ENCODE data around the gene PSG2. TPM values are rescaled to one million over a fixed set of nuclear protein-coding genes. Genes with fewer than 3 reads are reported as not detected.
"Not testable (repeated sequence)": the region's sequence is repeated elsewhere in the genome, so short reads cannot be mapped to it uniquely, and the experiment has no call there.

Gene PSG2
- total and polyA plus RNA-seq, 2 experiments from 2014 or later = 0.76 to 4.3 TPM

GRCh38 chr19:43085796-43086530 is 3.5 kb upstream of the PSG2 start:
- H2AFZ ChIP-seq; H3K79me2 ChIP-seq (ENCODE audit: insufficient read depth); H4K20me1 ChIP-seq (ENCODE audit: insufficient read depth); H3K36me3 ChIP-seq (ENCODE audit: low read depth); H3K9me2 ChIP-seq (ENCODE audit: insufficient read depth); H3K9me3 ChIP-seq (ENCODE audit: low read depth); H3K27me3 ChIP-seq (replicated peaks; ENCODE audit: insufficient read depth); H3K9ac ChIP-seq; H3K4me3 ChIP-seq: not testable (repeated sequence)
- Histone ChIP-seq H3K4me2 (ENCODE audit: unreplicated experiment) (peak overlapping the region; percentile 14), H3K27ac (peak overlapping the region; percentile 33), H3K4me1 (ENCODE audit: insufficient read depth) (peaks cover 28% of the 10 kb centered on the region), H3F3A (ENCODE audit: insufficient read depth) (peaks cover 25% of the 10 kb centered on the region)
- peak; percentile 34 for DNase-seq
- 48 to 55% methylated on average over 2 of the region's 2 CpGs for WGBS, 2 experiments (ENCODE audit: low coverage in 1 of 2, low lambda C conversion rate in 2 of 2, missing lambda C conversion rate in 2 of 2)
- in situ Hi-C loops (cut with MboI) = loop anchor here (25.0 kb wide), 1 partner anchor 299 kb away; no protein-coding TSS in a partner anchor

GRCh38 chr19:43084196-43084832 is 1.8 kb upstream of the PSG2 start:
- H3K27me3 ChIP-seq (replicated peaks; ENCODE audit: insufficient read depth); H3K9me2 ChIP-seq (ENCODE audit: insufficient read depth); H3K27ac ChIP-seq; H3K9ac ChIP-seq; H2AFZ ChIP-seq; H3K79me2 ChIP-seq (ENCODE audit: insufficient read depth); H3K36me3 ChIP-seq (ENCODE audit: low read depth); H3K9me3 ChIP-seq (ENCODE audit: low read depth); H3K4me3 ChIP-seq; H3K4me2 ChIP-seq (ENCODE audit: unreplicated experiment); H4K20me1 ChIP-seq (ENCODE audit: insufficient read depth): not testable (repeated sequence)
- H3F3A ChIP-seq (ENCODE audit: insufficient read depth) = peaks cover 36% of the 10 kb centered on the region
- WGBS, 2 experiments (ENCODE audit: low coverage in 1 of 2, low lambda C conversion rate in 2 of 2, missing lambda C conversion rate in 2 of 2) = 27 to 37% methylated on average over 12 of the region's 12 CpGs
- peak; percentile 23 for DNase-seq
- in situ Hi-C loops (cut with MboI) = loop anchor here (5.0 to 25.0 kb wide), 2 partner anchors 157 to 297 kb away; no protein-coding TSS in a partner anchor
- H3K4me1 ChIP-seq (ENCODE audit: insufficient read depth) = peaks cover 39% of the 10 kb centered on the region

- H3K9me2 ChIP-seq (ENCODE audit: insufficient read depth); H3K36me3 ChIP-seq (ENCODE audit: low read depth): not testable (repeated sequence)
These were observed 1.2 kb upstream of the PSG2 start for GRCh38 chr19:43083721-43084120.

GRCh38 chr19:43078311-43078710 is 4.2 kb downstream of the PSG2 start:
- peak overlapping the region; percentile 23 for H3K4me2 ChIP-seq (ENCODE audit: unreplicated experiment)
- H3K9ac ChIP-seq = 0 out of 2 replicates have a peak overlapping the region, but pooled peaks have one; percentile 46
- H3K27ac ChIP-seq = peak overlapping the region; percentile 88
- no peaks in the 10 kb centered on the region for H4K20me1 ChIP-seq (ENCODE audit: insufficient read depth)
- H3K27me3 ChIP-seq (replicated peaks; ENCODE audit: insufficient read depth) = no peaks in the 10 kb centered on the region
- peaks cover 43% of the 10 kb centered on the region for H3K4me1 ChIP-seq (ENCODE audit: insufficient read depth)
- no peaks in the 10 kb centered on the region for H3K9me3 ChIP-seq (ENCODE audit: low read depth)
- no peaks in the 10 kb centered on the region for H3K79me2 ChIP-seq (ENCODE audit: insufficient read depth)
- H3K4me3 ChIP-seq = no peak overlapping the region
- in situ Hi-C loops (cut with MboI) = loop anchor here (25.0 kb wide), 1 partner anchor 291 kb away; no protein-coding TSS in a partner anchor
- WGBS, 2 experiments (ENCODE audit: low coverage in 1 of 2, low lambda C conversion rate in 2 of 2, missing lambda C conversion rate in 2 of 2) = 7% methylated on average over 4 of the region's 4 CpGs
- peak; percentile 89 for DNase-seq
- no peak overlapping the region for H2AFZ ChIP-seq
- TF ChIP-seq EZH2 (IDR thresholded peaks at IDR 0.05; ENCODE audit: insufficient read depth, poor library complexity, severe bottlenecking) (no peak), EZH2phosphoT487 (IDR thresholded peaks at IDR 0.05; ENCODE audit: insufficient read depth, low read depth) (no peak)
- H3K36me3 ChIP-seq (ENCODE audit: low read depth) = no peaks in the 10 kb centered on the region
- H3K9me2 ChIP-seq (ENCODE audit: insufficient read depth) = no peaks in the 10 kb centered on the region
- peaks cover 41% of the 10 kb centered on the region for H3F3A ChIP-seq (ENCODE audit: insufficient read depth)

More at GRCh38 chr19:43083721-43084120, 1.2 kb upstream of the PSG2 start:
- not testable (repeated sequence) for H3K79me2 ChIP-seq (ENCODE audit: insufficient read depth); H3K27me3 ChIP-seq (replicated peaks; ENCODE audit: insufficient read depth); H4K20me1 ChIP-seq (ENCODE audit: insufficient read depth); H3K4me3 ChIP-seq; H3K9ac ChIP-seq; H3K27ac ChIP-seq; H3K4me2 ChIP-seq (ENCODE audit: unreplicated experiment); H2AFZ ChIP-seq; DNase-seq; H3K9me3 ChIP-seq (ENCODE audit: low read depth)
- in situ Hi-C loops (cut with MboI) = loop anchor here (5.0 to 25.0 kb wide), 2 partner anchors 156 to 296 kb away; no protein-coding TSS in a partner anchor
- Histone ChIP-seq H3F3A (ENCODE audit: insufficient read depth) (peaks cover 42% of the 10 kb centered on the region), H3K4me1 (ENCODE audit: insufficient read depth) (peaks cover 45% of the 10 kb centered on the region)
- WGBS, 2 experiments (ENCODE audit: low coverage in 1 of 2, low lambda C conversion rate in 2 of 2, missing lambda C conversion rate in 2 of 2) = 96 to 99% methylated on average over 9 of the region's 9 CpGs

- not testable (repeated sequence) for H3K9me2 ChIP-seq (ENCODE audit: insufficient read depth); H3K4me3 ChIP-seq; H2AFZ ChIP-seq; H3K36me3 ChIP-seq (ENCODE audit: low read depth); H3K79me2 ChIP-seq (ENCODE audit: insufficient read depth); H3K27me3 ChIP-seq (replicated peaks; ENCODE audit: insufficient read depth); H3K9me3 ChIP-seq (ENCODE audit: low read depth); H4K20me1 ChIP-seq (ENCODE audit: insufficient read depth)
- Histone ChIP-seq H3K4me2 (ENCODE audit: unreplicated experiment) (peak overlapping the region; percentile 47), H3K4me1 (ENCODE audit: insufficient read depth) (peaks cover 43% of the 10 kb centered on the region), H3F3A (ENCODE audit: insufficient read depth) (peaks cover 41% of the 10 kb centered on the region), H3K27ac (peak overlapping the region; percentile 88), H3K9ac (peak overlapping the region; percentile 42; the same call in 1 of the 2 replicates)
- peak; percentile 91 for DNase-seq
- WGBS, 2 experiments (ENCODE audit: low coverage in 1 of 2, low lambda C conversion rate in 2 of 2, missing lambda C conversion rate in 2 of 2) = 1% methylated on average over 4 of the region's 4 CpGs
- in situ Hi-C loops (cut with MboI) = loop anchor here (25.0 kb wide), 1 partner anchor 291 kb away; no protein-coding TSS in a partner anchor
These were observed 4.6 kb downstream of the PSG2 start for GRCh38 chr19:43077881-43078280.

- peaks cover 31% of the 10 kb centered on the region for H3K4me1 ChIP-seq (ENCODE audit: insufficient read depth)
- H3K36me3 ChIP-seq (ENCODE audit: low read depth); H3K4me3 ChIP-seq; in situ Hi-C loops (cut with MboI); H3K9me3 ChIP-seq (ENCODE audit: low read depth); H4K20me1 ChIP-seq (ENCODE audit: insufficient read depth); H3K9me2 ChIP-seq (ENCODE audit: insufficient read depth); H2AFZ ChIP-seq; H3K27me3 ChIP-seq (replicated peaks; ENCODE audit: insufficient read depth); H3K9ac ChIP-seq; H3K27ac ChIP-seq; H3K79me2 ChIP-seq (ENCODE audit: insufficient read depth); DNase-seq; H3K4me2 ChIP-seq (ENCODE audit: unreplicated experiment): not testable (repeated sequence)
- H3F3A ChIP-seq (ENCODE audit: insufficient read depth) = peaks cover 24% of the 10 kb centered on the region
- 80 to 82% methylated on average over 3 of the region's 3 CpGs for WGBS, 2 experiments (ENCODE audit: low coverage in 1 of 2, low lambda C conversion rate in 2 of 2, missing lambda C conversion rate in 2 of 2)
These were observed 20.1 kb downstream of the PSG2 start for GRCh38 chr19:43062418-43062817.

GRCh38 chr19:43061326-43061725 is 21.2 kb downstream of the PSG2 start:
- H3K4me3 ChIP-seq; H2AFZ ChIP-seq; H3K9me3 ChIP-seq (ENCODE audit: low read depth); H3K27me3 ChIP-seq (replicated peaks; ENCODE audit: insufficient read depth); H3K36me3 ChIP-seq (ENCODE audit: low read depth); H4K20me1 ChIP-seq (ENCODE audit: insufficient read depth); in situ Hi-C loops (cut with MboI); H3K9me2 ChIP-seq (ENCODE audit: insufficient read depth); H3K9ac ChIP-seq; H3K79me2 ChIP-seq (ENCODE audit: insufficient read depth); H3K4me2 ChIP-seq (ENCODE audit: unreplicated experiment): not testable (repeated sequence)
- DNase-seq = peak; percentile 19
- WGBS, 2 experiments (ENCODE audit: low coverage in 1 of 2, low lambda C conversion rate in 2 of 2, missing lambda C conversion rate in 2 of 2) = 73 to 79% methylated on average over 3 of the region's 3 CpGs
- Histone ChIP-seq H3K4me1 (ENCODE audit: insufficient read depth) (peaks cover 31% of the 10 kb centered on the region), H3F3A (ENCODE audit: insufficient read depth) (peaks cover 32% of the 10 kb centered on the region), H3K27ac (peak overlapping the region; percentile 91)
